ENCODE data around the gene MYO3A.

The MYO3A gene

DNA sequence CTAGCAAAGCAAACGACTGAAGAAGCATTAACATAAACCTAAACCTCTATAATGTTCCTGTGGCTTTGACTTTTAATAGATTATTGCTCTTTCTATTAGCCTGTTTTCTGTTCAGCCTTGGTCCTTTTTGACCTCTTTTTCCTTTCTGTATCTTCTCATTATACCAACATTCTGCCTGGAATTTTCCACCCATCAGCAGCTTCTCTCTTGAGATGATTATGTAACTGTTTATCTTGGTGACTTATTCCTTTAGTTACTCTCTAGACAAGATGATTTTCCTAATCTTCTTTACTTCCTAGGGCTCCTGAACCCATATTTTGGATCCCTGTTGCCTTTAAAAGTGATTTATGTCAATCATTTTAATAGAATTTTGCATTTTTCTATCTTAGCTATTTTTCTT lies 81.1 kb downstream of the MYO3A start:
- H3K4me3 ChIP-seq (ENCODE audit: insufficient read length, low read depth) = no peak overlapping the region

GRCh38 chr10:26022831-26023230 lies 88.8 kb downstream of the MYO3A start:
- Histone ChIP-seq H3K9me3 (ENCODE audit: insufficient read depth, low read length) (no peaks in the 10 kb centered on the region), H3K4me1 (ENCODE audit: insufficient read depth, insufficient read length) (no peaks in the 10 kb centered on the region), H3K36me3 (ENCODE audit: insufficient read depth, insufficient read length, low read length) (peaks cover 7% of the 10 kb centered on the region), H3K4me3 (ENCODE audit: insufficient read length, low read depth) (no peak overlapping the region), H3K9ac (ENCODE audit: insufficient read length, low read depth) (no peak overlapping the region), H3K27me3 (ENCODE audit: insufficient read depth, insufficient read length) (no peaks in the 10 kb centered on the region)
- TF ChIP-seq ZNF274 (IDR thresholded peaks at IDR 0.05; ENCODE audit: low read depth, low read length) (no peak), SUZ12 (IDR thresholded peaks at IDR 0.05; ENCODE audit: extremely low read depth, insufficient read depth, insufficient read length) (no peak), YY1 (IDR thresholded peaks at IDR 0.05; ENCODE audit: insufficient read depth, insufficient read length) (no peak)
- no peak for DNase-seq (ENCODE audit: low read depth, low spot score)

More for the DNA sequence above, 81.1 kb downstream of the MYO3A start:
- H3K9me3 ChIP-seq (ENCODE audit: insufficient read depth, low read length) = no peaks in the 10 kb centered on the region
- no peak for DNase-seq (ENCODE audit: low read depth, low spot score)
- TF ChIP-seq YY1 (IDR thresholded peaks at IDR 0.05; ENCODE audit: insufficient read depth, insufficient read length) (no peak), ZNF274 (IDR thresholded peaks at IDR 0.05; ENCODE audit: low read depth, low read length) (no peak), SUZ12 (IDR thresholded peaks at IDR 0.05; ENCODE audit: extremely low read depth, insufficient read depth, insufficient read length) (no peak)
- no peaks in the 10 kb centered on the region for H3K27me3 ChIP-seq (ENCODE audit: insufficient read depth, insufficient read length)
- H3K4me1 ChIP-seq (ENCODE audit: insufficient read depth, insufficient read length) = no peaks in the 10 kb centered on the region
- no peaks in the 10 kb centered on the region for H3K36me3 ChIP-seq (ENCODE audit: insufficient read depth, insufficient read length, low read length)
- no peak overlapping the region for H3K9ac ChIP-seq (ENCODE audit: insufficient read length, low read depth)

DNA sequence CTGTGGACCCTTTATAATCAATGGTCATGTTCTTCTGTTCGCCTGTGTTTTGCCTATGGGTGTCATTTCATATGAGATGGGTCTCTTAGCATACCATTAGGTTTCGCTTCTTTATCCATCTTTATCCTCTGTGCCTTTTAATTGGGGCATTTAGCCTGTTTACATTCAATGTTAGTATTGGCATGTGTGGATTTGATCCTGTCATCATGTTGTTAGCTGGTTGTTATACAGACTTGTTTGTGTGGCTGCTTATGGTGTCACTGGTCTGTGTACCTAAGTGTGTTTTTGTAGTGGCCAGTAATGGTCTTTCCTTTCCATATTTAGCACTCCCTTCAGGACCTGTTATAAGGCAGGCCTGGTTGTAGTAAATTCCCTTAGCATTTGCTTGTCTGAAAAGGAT lies 90.3 kb downstream of the MYO3A start:
- no peaks in the 10 kb centered on the region for H3K9me3 ChIP-seq (ENCODE audit: insufficient read depth, low read length)
- H3K4me3 ChIP-seq (ENCODE audit: insufficient read length, low read depth) = no peak overlapping the region
- peaks cover 7% of the 10 kb centered on the region for H3K36me3 ChIP-seq (ENCODE audit: insufficient read depth, insufficient read length, low read length)
- no peak overlapping the region for H3K9ac ChIP-seq (ENCODE audit: insufficient read length, low read depth)
- DNase-seq (ENCODE audit: low read depth, low spot score) = no peak
- no peaks in the 10 kb centered on the region for H3K27me3 ChIP-seq (ENCODE audit: insufficient read depth, insufficient read length)
- H3K4me1 ChIP-seq (ENCODE audit: insufficient read depth, insufficient read length) = no peaks in the 10 kb centered on the region
- TF ChIP-seq ZNF274 (IDR thresholded peaks at IDR 0.05; ENCODE audit: low read depth, low read length) (no peak), SUZ12 (IDR thresholded peaks at IDR 0.05; ENCODE audit: extremely low read depth, insufficient read depth, insufficient read length) (no peak), YY1 (IDR thresholded peaks at IDR 0.05; ENCODE audit: insufficient read depth, insufficient read length) (no peak)

DNA sequence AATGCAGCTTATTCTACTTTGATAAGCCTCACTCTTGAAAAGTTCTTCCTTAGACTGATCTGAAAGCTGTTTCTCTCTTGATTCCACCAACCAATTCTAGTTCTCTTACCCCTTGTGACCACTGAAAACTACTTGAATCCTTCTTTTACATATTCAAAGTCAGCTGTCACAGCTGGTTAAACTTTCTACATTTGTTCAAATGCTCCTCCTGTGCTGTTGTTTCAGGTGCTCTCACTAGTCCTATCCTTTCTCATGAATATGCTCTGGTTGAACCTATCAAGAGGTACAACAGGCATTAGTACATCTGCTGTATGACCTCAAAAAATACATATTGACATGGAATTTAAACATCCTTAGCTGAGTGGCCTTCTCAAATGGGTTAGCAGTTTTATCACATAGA lies 91.5 kb downstream of the MYO3A start:
- TF ChIP-seq ZNF274 (IDR thresholded peaks at IDR 0.05; ENCODE audit: low read depth, low read length) (no peak), YY1 (IDR thresholded peaks at IDR 0.05; ENCODE audit: insufficient read depth, insufficient read length) (no peak), SUZ12 (IDR thresholded peaks at IDR 0.05; ENCODE audit: extremely low read depth, insufficient read depth, insufficient read length) (no peak)
- no peaks in the 10 kb centered on the region for H3K9me3 ChIP-seq (ENCODE audit: insufficient read depth, low read length)
- H3K4me3 ChIP-seq (ENCODE audit: insufficient read length, low read depth) = no peak overlapping the region
- DNase-seq (ENCODE audit: low read depth, low spot score) = peak; percentile 11
- peaks cover 7% of the 10 kb centered on the region for H3K36me3 ChIP-seq (ENCODE audit: insufficient read depth, insufficient read length, low read length)
- H3K9ac ChIP-seq (ENCODE audit: insufficient read length, low read depth) = no peak overlapping the region
- no peaks in the 10 kb centered on the region for H3K4me1 ChIP-seq (ENCODE audit: insufficient read depth, insufficient read length)
- no peaks in the 10 kb centered on the region for H3K27me3 ChIP-seq (ENCODE audit: insufficient read depth, insufficient read length)

DNA sequence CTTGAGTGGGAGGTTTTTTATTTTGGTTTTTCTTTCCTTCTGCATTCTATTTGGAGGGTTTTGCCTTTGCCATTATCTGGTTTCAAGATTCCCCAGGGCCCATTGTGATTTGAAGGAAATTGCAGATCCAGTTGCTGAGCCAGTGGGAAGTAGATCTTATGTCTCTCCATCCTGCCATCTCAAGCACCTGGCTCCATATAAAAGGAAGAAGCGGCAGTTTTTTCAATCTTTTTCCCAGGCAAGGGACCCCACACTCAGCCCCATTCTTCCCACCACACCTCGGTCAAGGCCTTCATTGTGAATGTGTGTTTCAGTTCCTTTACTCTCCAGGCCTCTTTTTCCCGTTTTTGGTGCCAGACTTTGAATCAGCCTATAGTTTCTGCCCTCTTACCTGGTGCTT lies 95.8 kb downstream of the MYO3A start:
- TF ChIP-seq YY1 (IDR thresholded peaks at IDR 0.05; ENCODE audit: insufficient read depth, insufficient read length) (no peak), ZNF274 (IDR thresholded peaks at IDR 0.05; ENCODE audit: low read depth, low read length) (no peak), SUZ12 (IDR thresholded peaks at IDR 0.05; ENCODE audit: extremely low read depth, insufficient read depth, insufficient read length) (no peak)
- no peak overlapping the region for H3K9ac ChIP-seq (ENCODE audit: insufficient read length, low read depth)
- H3K36me3 ChIP-seq (ENCODE audit: insufficient read depth, insufficient read length, low read length) = no peaks in the 10 kb centered on the region
- DNase-seq (ENCODE audit: low read depth, low spot score) = no peak
- no peaks in the 10 kb centered on the region for H3K27me3 ChIP-seq (ENCODE audit: insufficient read depth, insufficient read length)
- no peaks in the 10 kb centered on the region for H3K9me3 ChIP-seq (ENCODE audit: insufficient read depth, low read length)
- H3K4me3 ChIP-seq (ENCODE audit: insufficient read length, low read depth) = no peak overlapping the region
- H3K4me1 ChIP-seq (ENCODE audit: insufficient read depth, insufficient read length) = no peaks in the 10 kb centered on the region

GRCh38 chr10:26031300-26031699 lies 97.3 kb downstream of the MYO3A start:
- Histone ChIP-seq H3K36me3 (ENCODE audit: insufficient read depth, insufficient read length, low read length) (no peaks in the 10 kb centered on the region), H3K9me3 (ENCODE audit: insufficient read depth, low read length) (no peaks in the 10 kb centered on the region), H3K9ac (ENCODE audit: insufficient read length, low read depth) (no peak overlapping the region), H3K4me1 (ENCODE audit: insufficient read depth, insufficient read length) (no peaks in the 10 kb centered on the region), H3K27me3 (ENCODE audit: insufficient read depth, insufficient read length) (no peaks in the 10 kb centered on the region), H3K4me3 (ENCODE audit: insufficient read length, low read depth) (no peak overlapping the region)
- TF ChIP-seq YY1 (IDR thresholded peaks at IDR 0.05; ENCODE audit: insufficient read depth, insufficient read length) (no peak), SUZ12 (IDR thresholded peaks at IDR 0.05; ENCODE audit: extremely low read depth, insufficient read depth, insufficient read length) (no peak), ZNF274 (IDR thresholded peaks at IDR 0.05; ENCODE audit: low read depth, low read length) (no peak)
- DNase-seq (ENCODE audit: low read depth, low spot score) = no peak

- DNase-seq (ENCODE audit: low read depth, low spot score) = no peak
- no peak overlapping the region for H3K9ac ChIP-seq (ENCODE audit: insufficient read length, low read depth)
- no peaks in the 10 kb centered on the region for H3K9me3 ChIP-seq (ENCODE audit: insufficient read depth, low read length)
- no peaks in the 10 kb centered on the region for H3K36me3 ChIP-seq (ENCODE audit: insufficient read depth, insufficient read length, low read length)
- no peaks in the 10 kb centered on the region for H3K4me1 ChIP-seq (ENCODE audit: insufficient read depth, insufficient read length)
- H3K27me3 ChIP-seq (ENCODE audit: insufficient read depth, insufficient read length) = no peaks in the 10 kb centered on the region
- H3K4me3 ChIP-seq (ENCODE audit: insufficient read length, low read depth) = no peak overlapping the region
- no peak for TF ChIP-seq SUZ12 (IDR thresholded peaks at IDR 0.05; ENCODE audit: extremely low read depth, insufficient read depth, insufficient read length)
- TF ChIP-seq ZNF274 (IDR thresholded peaks at IDR 0.05; ENCODE audit: low read depth, low read length) = no peak
- TF ChIP-seq YY1 (IDR thresholded peaks at IDR 0.05; ENCODE audit: insufficient read depth, insufficient read length) = no peak
Measured at GRCh38 chr10:26043469-26043868, 109.4 kb downstream of the MYO3A start.

Data from NT2/D1 (cell line).